MCF 10A (cell line): Measurements from ENCODE around the gene SYNPR. TPM values are rescaled to one million over a fixed set of nuclear protein-coding genes. Genes with fewer than 3 reads are reported as not detected.

Experiments
- BruUV-seq: library from RNA; stranded (reverse); fragments of 400-500 nt; replicated peaks from 2 replicates; lab custom pipeline; 2021; lab: Mats Ljungman, UMichigan
- CTCF ChIA-PET: fragments of 300-600 bp; sonication (Branson Sonifier 250); formaldehyde crosslinking; extraction: SDS; loops from one replicate; lab custom pipeline; 2021; ENCODE audit warnings: antibody characterized with exemption, inconsistent platforms; lab: Yijun Ruan, JAX
- POLR2A ChIA-PET: fragments of 300-600, 350-650 bp; sonication (Branson Sonifier 250); formaldehyde crosslinking; extraction: SDS; loops from one replicate; lab custom pipeline; 2020; ENCODE audit warnings: antibody characterized with exemption, inconsistent platforms; lab: Yijun Ruan, JAX
- DNase-seq: peaks from one replicate; pipeline ENCODE4 v3.0.0-alpha.2; 2018; ENCODE audit not compliant: unreplicated experiment
- H3K27ac Mint-ChIP-seq: one replicate; pipeline ENCODE4 v1.8.0; 2022; ENCODE audit warnings: mild to moderate bottlenecking, low read depth, mixed read lengths; ENCODE audit not compliant: unreplicated experiment
- H3K27me3 Mint-ChIP-seq: one replicate; pipeline ENCODE4 v1.8.0; 2022; ENCODE audit warnings: mixed read lengths; ENCODE audit not compliant: insufficient read depth, unreplicated experiment
- H3K36me3 Mint-ChIP-seq: one replicate; pipeline ENCODE4 v1.8.0; 2022; ENCODE audit warnings: mild to moderate bottlenecking, moderate library complexity, mixed read lengths; ENCODE audit not compliant: insufficient read depth, unreplicated experiment
- H3K4me1 Mint-ChIP-seq: one replicate; pipeline ENCODE4 v1.8.0; 2022; ENCODE audit warnings: mixed read lengths; ENCODE audit not compliant: insufficient read depth, unreplicated experiment
- H3K4me3 Mint-ChIP-seq: one replicate; pipeline ENCODE4 v1.8.0; 2022; ENCODE audit warnings: mild to moderate bottlenecking, moderate library complexity, mixed read lengths; ENCODE audit not compliant: unreplicated experiment
- H3K9me3 Mint-ChIP-seq: one replicate; pipeline ENCODE4 v1.8.0; 2022; ENCODE audit warnings: mixed read lengths; ENCODE audit not compliant: unreplicated experiment
- intact Hi-C: fragments of 100-400 bp; cut with micrococcal nuclease; formaldehyde crosslinking; loops from 2 replicates; pipeline ENCODE4 v1.14.1; 2022
- total RNA-seq: library from RNA; stranded (reverse); gene quantifications from 2 replicates; pipeline ENCODE4 v1.2.3, GENCODE V29; 2022
- TF ChIP-seq, protein P1 (sequence below): fragments of 200-600 bp; IDR thresholded peaks from one replicate; pipeline ENCODE4 v1.8.0; 2022; ENCODE audit warnings: antibody characterized with exemption, mild to moderate bottlenecking; ENCODE audit not compliant: unreplicated experiment

The SYNPR gene
- total RNA-seq, 1 experiment from 2014 or later = not detected

GRCh38 chr3:63508771-63509170, 230.7 kb downstream of the SYNPR start:
- intact Hi-C loops = no loop called here
- TF ChIP-seq, protein P1, sequence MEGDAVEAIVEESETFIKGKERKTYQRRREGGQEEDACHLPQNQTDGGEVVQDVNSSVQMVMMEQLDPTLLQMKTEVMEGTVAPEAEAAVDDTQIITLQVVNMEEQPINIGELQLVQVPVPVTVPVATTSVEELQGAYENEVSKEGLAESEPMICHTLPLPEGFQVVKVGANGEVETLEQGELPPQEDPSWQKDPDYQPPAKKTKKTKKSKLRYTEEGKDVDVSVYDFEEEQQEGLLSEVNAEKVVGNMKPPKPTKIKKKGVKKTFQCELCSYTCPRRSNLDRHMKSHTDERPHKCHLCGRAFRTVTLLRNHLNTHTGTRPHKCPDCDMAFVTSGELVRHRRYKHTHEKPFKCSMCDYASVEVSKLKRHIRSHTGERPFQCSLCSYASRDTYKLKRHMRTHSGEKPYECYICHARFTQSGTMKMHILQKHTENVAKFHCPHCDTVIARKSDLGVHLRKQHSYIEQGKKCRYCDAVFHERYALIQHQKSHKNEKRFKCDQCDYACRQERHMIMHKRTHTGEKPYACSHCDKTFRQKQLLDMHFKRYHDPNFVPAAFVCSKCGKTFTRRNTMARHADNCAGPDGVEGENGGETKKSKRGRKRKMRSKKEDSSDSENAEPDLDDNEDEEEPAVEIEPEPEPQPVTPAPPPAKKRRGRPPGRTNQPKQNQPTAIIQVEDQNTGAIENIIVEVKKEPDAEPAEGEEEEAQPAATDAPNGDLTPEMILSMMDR = no peak
- Mint-ChIP-seq H3K27me3 (peaks cover 31% of the 10 kb centered on the region), H3K4me1 (no peaks in the 10 kb centered on the region), H3K4me3 (no peak overlapping the region), H3K36me3 (no peaks in the 10 kb centered on the region), H3K9me3 (no peaks in the 10 kb centered on the region), H3K27ac (no peak overlapping the region)
- no peak for DNase-seq
- BruUV-seq = no TSS peak
- CTCF ChIA-PET = interaction anchor here (1.2 kb wide), 1 partner anchor 159 kb away, joined by 3 read pairs; no protein-coding TSS in a partner anchor
- POLR2A ChIA-PET = no interaction called here

DNA sequence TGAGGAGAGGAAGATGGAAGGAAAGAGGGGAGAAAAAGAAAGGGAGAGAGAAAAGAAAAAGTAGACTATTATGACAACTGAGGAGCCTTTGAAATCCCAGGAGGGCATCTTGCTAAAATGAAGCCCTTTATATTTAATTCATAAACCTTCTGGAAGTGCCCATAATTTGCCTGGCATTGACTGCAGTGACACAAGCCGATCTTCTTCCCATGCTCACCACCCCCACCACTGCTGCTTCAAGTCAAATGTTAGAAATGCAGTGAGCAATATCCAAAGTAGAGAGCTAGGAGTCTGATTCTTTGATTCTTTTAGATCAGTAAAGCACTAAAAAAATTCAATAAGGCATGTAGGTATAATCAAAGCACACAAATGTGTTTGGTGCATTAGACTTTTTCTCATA, 235.7 kb downstream of the SYNPR start:
- no TSS peak for BruUV-seq

GRCh38 chr3:63514678-63515077, 236.6 kb downstream of the SYNPR start:
- Mint-ChIP-seq H3K9me3 (no peaks in the 10 kb centered on the region), H3K36me3 (no peaks in the 10 kb centered on the region), H3K27ac (no peak overlapping the region), H3K4me3 (no peak overlapping the region), H3K4me1 (no peaks in the 10 kb centered on the region), H3K27me3 (peaks cover 66% of the 10 kb centered on the region)
- intact Hi-C loops = no loop called here
- no TSS peak for BruUV-seq
- ChIA-PET CTCF (interaction anchor here (0.5 to 0.6 kb wide), 2 partner anchors 14 to 33 kb away, joined by 3 read pairs; no protein-coding TSS in a partner anchor), POLR2A (no interaction called here)
- no peak for DNase-seq
- TF ChIP-seq, protein P1 = no peak

More for the DNA sequence above, 235.7 kb downstream of the SYNPR start:
- Mint-ChIP-seq H3K36me3 (no peaks in the 10 kb centered on the region), H3K27me3 (peaks cover 57% of the 10 kb centered on the region), H3K4me1 (no peaks in the 10 kb centered on the region), H3K4me3 (no peak overlapping the region), H3K9me3 (no peaks in the 10 kb centered on the region), H3K27ac (no peak overlapping the region)
- TF ChIP-seq, protein P1 = no peak
- intact Hi-C loops = no loop called here
- CTCF ChIA-PET = no interaction called here
- POLR2A ChIA-PET = no interaction called here
- DNase-seq = no peak

GRCh38 chr3:63519426-63519825, 241.3 kb downstream of the SYNPR start:
- H3K36me3 Mint-ChIP-seq = peaks cover 6% of the 10 kb centered on the region
- H3K4me1 Mint-ChIP-seq = no peaks in the 10 kb centered on the region
- no TSS peak for BruUV-seq
- peaks cover 87% of the 10 kb centered on the region for H3K27me3 Mint-ChIP-seq
- ChIA-PET CTCF (interaction anchor here (0.6 to 1.1 kb wide), 2 partner anchors 53 to 143 kb away, joined by 3 read pairs; no protein-coding TSS in a partner anchor), POLR2A (no interaction called here)
- peak; percentile 52 for DNase-seq
- no peak overlapping the region for H3K4me3 Mint-ChIP-seq
- TF ChIP-seq, protein P1 = no peak
- H3K9me3 Mint-ChIP-seq = no peaks in the 10 kb centered on the region
- intact Hi-C loops = no loop called here
- H3K27ac Mint-ChIP-seq = no peak overlapping the region
